Measurements from ENCODE around the gene SAMMSON.

The SAMMSON gene

DNA sequence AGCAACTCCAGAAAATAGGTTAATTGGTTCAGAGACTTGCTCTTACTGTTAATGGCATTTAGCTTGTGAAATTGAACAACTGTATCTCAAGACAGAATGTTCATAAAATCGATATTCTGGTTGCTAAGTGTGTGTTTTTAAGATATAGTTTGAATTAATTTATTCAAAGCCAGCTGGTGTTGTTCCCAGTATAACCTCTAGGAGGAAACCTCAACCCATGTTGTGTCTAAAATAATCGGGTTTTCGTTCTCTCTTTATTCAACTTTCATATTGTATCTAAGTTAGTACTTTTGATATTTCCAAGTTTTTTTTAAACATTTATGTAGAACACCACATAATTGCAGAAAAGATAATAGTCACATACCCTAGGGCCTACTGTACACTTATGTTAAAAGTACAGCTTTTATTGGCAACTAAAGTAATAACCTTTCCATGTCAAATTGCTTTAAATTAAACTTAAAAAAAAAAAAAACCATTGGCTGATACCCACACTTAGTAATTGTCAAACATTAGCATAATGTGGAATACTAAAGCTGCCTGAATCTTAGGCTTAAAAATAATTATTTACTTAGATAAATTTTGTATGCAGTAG is 90.9 kb downstream of the SAMMSON start:
- peak; percentile 32 for DNase-seq (ENCODE audit: low read depth)

DNA sequence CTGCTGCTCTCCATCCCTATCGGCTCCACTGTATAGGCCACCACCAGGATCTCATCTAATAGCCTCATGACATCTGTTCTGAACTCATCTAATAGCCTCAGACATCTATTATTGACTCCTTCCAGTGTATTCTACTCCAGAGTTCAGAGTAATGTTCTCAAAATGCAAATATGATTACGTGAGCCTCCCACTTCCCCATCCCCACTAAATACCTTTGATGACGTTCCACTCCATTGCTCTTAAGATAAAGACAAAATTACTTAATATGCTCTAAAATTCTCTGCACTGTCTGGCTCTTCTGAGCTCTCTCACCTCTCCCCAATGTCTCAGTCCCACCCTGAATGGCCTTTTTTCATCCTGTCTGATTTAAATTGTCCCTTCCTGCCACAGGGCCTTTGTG is 94.7 kb downstream of the SAMMSON start:
- DNase-seq (ENCODE audit: low read depth): no peak

DNA sequence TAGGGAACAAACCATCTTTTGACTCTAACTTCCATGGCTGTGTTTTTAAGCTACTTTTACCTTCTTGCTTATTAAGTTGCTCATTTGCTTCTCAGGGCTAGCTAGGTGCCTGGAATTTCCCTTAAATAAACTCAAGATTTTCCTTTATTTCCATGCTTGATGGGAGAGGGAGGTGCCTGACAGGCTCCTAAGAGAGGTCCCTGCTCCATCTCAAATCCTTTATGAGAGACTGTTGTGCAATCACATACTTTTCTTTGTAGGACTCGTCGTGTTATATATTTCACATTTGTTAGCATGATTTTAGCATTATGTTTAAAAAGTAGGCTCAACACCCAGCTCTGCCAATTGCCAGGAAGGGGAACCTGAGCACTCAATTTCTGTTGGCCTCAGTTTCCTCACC is 95.7 kb downstream of the SAMMSON start:
- no peak for DNase-seq (ENCODE audit: low read depth)

DNA sequence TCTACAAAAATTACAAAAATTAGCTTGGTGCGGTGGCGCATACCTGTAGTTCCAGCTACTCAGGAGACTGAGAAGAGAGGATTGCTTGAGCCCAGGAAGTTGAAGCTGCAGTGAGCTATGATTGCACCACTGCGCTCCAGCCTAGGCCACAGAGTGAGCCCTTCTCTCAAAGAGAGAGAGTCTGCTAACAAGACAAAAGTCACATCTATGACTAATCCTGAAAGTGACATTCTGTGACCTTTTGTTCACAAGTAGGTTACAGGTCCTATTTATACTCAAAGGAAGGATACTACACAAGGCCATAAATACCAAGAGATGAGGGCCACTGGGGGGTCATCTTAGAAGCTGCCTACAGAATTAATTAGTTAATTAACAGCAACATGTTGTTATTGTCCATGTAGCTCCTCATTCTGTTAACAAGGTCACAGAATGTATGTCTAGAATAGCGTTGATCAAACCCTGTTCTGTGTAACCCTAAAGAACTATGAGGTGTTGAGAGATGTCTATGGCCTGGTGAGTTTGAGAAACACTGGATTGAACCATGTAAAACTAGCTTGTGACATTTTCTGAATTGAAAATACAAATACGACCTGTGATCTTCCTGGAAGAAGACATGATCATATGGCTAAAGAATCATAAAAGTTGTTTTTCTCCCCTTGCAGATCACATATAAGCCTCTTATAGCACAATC is 97.0 kb downstream of the SAMMSON start:
- no peak for DNase-seq (ENCODE audit: low read depth)

DNA sequence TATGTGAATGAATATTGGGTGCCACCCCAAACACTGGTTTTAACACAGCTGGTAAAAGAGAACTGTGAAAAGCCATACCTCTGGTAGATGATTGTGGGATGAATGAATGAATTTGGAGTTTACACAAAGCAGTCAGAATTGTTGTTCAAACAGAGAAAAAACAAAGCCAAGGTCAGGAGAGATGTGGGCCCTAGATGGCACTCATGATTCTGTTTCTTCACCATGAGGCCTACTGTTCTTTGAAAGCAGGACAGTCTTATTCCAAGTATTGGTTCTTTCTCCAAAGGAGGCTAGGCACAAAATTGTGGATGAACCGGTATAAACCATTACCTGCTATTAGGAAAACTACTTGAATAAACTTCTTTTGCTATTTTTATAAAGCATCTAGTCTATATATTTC is 97.6 kb downstream of the SAMMSON start:
- no peak for DNase-seq (ENCODE audit: low read depth)

DNA sequence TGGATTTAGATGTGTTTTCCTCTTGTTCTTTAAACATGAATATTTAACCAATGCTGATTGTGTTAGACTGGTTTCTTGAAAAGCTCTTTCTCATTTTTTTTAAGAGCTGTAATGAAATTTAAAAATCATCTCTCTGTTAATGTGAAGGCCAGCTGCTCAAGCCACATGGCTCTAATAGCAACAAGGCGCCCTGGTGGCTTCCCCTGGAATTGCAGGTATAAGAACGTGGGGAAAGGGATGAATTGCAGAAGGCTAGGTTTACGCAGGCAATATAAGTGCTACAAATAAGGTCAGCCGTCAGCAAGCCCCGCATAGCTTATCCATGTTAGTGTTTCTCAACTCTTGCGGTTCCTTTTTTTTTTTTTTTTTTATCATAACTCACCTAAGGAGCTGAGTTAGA is 108.5 kb downstream of the SAMMSON start:
- peak; percentile 18 for DNase-seq (ENCODE audit: low read depth)

DNA sequence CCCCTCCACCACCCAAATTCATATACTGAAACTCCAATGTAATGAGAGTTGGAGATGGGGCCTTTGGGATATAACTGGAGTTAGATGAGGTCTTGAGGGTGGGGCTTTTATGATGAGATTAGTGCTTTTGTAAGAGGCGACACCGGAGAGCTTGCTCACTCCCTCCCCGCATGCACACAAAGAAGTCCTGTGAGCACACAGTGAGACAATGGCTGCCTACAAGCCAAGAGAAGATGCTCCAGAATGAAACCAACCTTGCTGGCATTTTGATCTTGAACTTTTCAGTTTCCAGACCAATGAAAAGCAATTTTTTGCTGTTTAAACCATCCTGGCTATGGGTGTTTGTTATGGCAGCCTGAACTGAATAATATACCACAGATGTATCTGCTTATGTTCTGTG is 109.0 kb downstream of the SAMMSON start:
- DNase-seq (ENCODE audit: low read depth): no peak

DNA sequence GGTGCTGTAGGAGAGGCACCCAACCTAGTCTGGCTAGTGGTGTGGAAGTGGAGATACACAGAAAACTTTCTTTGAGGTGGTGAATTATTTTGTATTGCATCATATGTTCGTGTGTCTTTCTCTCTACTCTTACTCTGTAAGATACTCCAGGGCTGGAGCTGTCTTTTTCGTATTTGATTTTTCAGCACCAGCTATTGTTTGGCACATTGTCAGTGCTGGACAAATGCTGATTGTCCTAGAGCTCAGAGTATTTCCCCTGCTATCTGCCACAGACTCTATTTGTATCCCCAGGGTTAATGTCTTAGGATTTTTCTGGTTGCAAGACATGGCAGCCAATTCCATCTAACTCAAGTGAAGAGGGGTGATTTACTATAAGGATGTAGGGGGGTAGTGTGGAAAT is 110.5 kb downstream of the SAMMSON start:
- DNase-seq (ENCODE audit: low read depth): no peak

DNA sequence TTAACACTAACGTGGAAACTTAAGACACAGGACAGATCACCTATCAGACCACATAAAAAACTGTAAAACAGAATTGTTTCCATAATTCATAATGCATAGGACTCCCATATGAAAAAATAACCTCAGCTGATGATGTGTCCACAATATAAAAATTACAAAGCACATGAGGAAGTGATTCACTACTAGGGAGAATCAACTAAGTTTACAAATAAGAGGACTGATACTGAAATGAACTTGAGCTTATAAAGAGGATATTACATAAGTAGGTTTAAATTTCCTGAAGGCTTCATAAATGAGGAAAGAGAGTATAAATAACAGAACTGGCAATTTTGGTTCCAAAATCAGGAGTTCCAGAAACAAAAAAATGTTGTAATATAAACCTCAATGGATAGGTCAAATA is 111.9 kb downstream of the SAMMSON start:
- DNase-seq (ENCODE audit: low read depth): no peak

DNA sequence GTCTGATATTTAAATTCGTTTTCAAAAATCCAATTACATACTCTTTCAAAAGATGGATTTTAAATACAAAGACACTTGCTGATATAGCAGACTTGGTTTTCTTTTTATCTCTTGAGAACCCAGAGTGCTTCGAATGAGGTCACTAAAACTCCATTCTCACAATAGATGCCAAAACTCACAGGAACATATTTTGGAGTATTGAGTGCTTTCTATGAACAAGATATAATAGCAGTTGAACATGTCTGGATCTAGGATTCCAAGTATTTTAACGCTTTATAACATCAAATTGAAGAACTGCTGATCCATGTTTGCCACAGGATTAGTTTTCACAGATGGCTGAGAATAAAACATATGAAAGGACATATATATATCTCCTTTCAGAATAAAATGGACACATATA is 113.2 kb downstream of the SAMMSON start:
- no peak for DNase-seq (ENCODE audit: low read depth)

DNA sequence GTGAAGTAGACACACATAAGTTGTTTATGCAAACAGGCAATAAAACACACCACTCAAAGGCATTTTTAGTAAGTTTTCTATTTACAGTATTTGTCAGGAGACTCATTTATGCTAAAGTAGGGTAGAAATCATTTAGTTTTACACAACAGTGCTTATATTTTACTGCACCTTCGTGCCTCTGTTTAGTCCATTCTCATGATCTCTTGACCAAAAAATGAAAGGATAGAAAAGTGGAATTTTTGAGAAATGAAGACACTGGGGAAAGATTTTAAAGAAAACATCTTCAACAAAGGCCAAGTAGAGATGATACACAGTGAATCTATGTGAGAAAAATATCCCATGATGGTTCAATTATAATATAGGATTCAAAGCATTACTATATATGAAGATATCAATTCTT is 114.9 kb downstream of the SAMMSON start:
- no peak for DNase-seq (ENCODE audit: low read depth)

DNA sequence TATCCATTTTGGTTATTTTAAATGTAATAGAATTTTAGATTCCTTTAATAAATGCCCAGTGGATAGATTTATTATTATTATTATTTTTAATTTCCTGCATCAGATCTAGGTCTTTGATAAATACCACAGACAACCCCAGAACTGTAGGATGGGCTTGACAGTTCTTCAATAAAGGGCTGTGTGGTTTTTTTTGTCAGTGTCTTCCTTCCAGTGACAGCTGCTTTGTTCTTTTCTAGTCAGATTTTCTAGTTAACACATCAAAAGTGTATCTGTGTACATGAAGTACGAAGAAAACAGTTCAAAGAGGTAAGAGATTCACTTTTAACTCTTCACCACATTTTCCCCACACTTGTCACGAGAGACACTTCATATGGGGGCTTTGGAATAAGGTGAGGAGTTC is 120.3 kb downstream of the SAMMSON start:
- no peak for DNase-seq (ENCODE audit: low read depth)

Data from ELR (cell line).